Gastrocnemius medialis (tissue), 4 donors: ENCODE results near the gene MEIG1.

Source experiments
- CTCF ChIP-seq, 5 experiments: fragments of 450-650 bp in 3 of 5; fragments of 200-600 bp in 2 of 5; sonication (generic) in 2 of 5; IDR thresholded peaks in 4 of 5; conservative IDR thresholded peaks in 1 of 5; 1 replicate in 4 of 5; 2 replicates in 1 of 5; pipeline ENCODE4 v1.5.1; 2016 to 2019; ENCODE audit warnings: antibody characterized with exemption in 5 of 5, mild to moderate bottlenecking in 3 of 5, moderate library complexity in 3 of 5
- POLR2A ChIP-seq, 2 donors: fragments of 450-650 bp; IDR thresholded peaks; one replicate each; pipeline ENCODE4 v1.6.1; 2017; ENCODE audit warnings: antibody characterized with exemption in 2 of 2, mild to moderate bottlenecking in 2 of 2, moderate library complexity in 2 of 2

DNA sequence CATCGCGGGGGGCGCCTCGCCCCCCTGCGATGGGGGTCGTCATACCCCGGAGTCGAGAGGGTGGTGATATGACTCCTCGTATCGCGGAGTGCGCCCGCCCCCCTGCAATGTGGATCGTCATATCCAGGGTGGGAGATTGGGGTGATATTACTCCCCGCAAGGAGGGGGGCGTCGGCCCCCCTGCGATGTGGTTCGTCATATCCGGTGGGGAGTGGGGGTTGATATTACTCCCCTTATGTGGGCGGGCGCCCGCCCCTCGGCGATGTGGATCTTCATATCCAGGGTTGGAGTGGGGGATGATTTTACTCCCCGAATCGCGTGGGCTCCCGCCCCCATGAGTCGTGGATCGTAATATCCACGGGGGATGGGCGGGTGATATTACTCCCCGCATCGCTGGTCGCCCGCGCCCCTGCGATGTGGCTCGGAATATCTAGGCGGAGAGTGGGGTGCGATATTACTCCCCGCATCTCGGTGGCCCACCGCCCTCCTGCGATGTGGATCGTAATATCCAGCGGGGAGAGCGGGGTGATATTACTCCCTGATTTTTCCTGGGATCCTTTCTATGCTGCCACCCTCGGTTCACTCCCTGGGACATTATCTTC, 36.9 kb downstream of the MEIG1 start:
- TF ChIP-seq POLR2A (IDR thresholded peaks at IDR 0.05) (no peak), CTCF (IDR thresholded peaks at IDR 0.05 in 4 of 5, conservative IDR thresholded peaks at IDR 0.05 in 1 of 5) (no peak)
